Activated CD8-positive, alpha-beta memory T cell treated with anti-CD3 and anti-CD28 coated beads, Interleukin-2, amount 50 U/mL, for 48 hours (primary cell): ENCODE results near the gene DIAPH1.

Source experiments
- DNase-seq: peaks from one replicate; pipeline ENCODE4 v3.0.0-alpha.2; 2020

DIAPH1 gene

DNA sequence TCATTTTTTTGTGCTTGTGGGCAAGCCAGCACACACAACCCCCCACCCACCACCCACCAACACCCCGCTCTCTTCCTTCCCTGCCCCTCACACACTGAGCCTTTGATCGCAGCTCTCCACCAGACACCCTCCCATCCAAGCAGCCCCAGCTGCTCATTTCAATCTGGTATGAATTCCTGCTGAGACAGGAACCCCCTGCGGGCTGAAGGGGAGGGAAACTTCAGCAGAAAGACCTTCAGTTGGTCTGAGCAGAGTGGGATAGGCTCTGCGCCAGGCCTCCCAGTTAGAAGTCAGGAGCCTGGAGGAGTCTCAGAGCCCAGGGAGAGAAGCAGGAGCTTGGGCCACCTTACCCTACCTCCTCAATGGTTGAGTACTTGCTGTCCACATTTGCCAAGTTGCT, 122.8 kb downstream of the DIAPH1 start:
- DNase-seq, result no peak

DNA sequence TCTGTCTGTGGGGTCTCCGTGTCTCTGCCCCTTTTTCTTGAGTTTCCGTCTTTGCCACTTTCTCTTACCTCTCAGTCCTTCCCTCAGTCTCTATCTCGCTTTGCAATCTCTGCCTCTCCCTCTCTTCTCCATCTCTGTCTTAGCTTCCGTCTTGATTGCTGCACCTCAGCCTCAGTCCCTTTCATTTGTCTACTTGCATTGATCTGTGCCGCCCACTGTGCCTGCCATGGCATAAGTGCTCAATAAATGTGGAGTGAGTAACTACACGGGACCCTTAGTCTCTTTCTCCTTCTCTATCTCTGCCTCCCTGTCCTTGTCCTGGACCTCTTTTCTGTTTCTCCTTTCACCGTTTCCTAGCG, 123.4 kb downstream of the DIAPH1 start:
- no peak for DNase-seq

DNA sequence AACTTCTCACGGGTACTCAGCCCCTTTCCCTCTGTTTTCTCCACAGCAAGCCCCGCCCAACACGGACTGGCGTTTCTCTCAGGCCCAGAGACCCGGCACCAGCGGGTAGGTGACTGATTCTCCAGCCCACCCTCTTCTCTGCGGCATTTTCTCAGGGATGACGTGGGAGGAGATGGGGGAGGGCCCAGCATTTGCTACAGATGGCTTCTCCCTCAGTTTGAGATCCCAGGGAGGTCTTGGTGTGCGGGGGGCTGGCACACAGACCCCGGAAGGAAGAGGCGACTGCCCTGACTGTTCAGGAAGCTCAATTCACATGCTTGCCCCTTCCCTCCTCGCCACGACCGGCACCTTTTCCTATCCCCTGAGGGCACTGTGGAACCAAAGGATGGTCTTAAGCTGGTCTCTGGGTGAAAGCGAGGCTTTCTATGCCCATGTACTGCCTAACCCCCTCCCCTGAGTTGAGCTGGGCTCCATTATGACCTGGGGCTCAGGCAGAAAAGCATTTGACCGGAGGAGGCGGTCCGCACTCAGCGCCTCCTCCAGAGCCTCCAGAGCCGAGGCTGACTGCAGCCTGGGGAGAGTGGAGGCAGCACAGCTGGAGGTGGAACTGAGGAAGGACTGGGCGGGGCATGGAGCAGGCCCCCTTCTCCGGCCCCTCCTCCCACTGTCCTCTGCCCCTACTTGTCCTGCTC, 123.9 kb downstream of the DIAPH1 start:
- DNase-seq, result no peak

DNA sequence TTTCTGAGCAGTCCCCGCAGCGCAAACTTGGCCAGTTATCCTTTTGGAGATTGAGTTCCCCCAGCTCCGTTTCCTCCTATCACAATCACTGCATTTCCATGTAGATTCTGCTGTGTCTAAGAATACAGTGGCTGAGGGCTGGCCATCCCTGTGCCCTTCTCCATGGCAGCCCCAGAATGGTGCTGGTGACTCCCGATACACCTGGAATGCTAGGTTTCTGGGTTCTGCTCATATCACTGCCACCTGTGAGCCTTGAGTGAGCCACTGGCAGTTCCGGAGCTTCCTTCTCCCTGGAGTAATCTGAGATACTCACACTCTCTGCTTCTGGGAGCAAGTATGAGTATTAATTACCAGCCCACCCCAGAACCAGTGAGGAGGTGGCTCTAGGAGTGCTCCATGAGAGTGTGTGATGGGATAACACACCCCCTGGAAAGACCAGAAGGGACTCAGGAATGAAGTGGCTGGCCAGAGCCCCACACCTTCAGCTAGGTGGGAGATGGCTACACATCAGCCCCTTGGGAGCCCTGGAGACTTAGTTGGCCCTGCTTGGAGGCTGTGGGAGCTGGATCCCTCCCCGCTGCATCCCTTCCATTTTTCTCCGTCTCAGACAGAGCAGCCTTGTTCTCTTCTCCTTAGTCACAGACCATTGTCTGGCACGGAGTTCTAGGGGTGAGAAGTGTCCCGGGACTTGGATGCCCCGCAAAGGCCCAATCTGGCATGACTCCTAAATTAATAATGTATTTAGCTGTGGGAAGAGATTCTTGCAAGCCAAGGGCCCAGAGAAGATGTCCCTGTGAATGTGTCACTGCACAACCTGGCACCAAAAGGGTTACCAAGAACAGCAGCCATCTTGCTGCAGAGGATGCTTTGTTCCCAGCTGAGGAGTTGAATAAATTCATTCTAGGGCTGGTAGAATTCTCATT, 125.0 kb downstream of the DIAPH1 start:
- DNase-seq, result no peak

DNA sequence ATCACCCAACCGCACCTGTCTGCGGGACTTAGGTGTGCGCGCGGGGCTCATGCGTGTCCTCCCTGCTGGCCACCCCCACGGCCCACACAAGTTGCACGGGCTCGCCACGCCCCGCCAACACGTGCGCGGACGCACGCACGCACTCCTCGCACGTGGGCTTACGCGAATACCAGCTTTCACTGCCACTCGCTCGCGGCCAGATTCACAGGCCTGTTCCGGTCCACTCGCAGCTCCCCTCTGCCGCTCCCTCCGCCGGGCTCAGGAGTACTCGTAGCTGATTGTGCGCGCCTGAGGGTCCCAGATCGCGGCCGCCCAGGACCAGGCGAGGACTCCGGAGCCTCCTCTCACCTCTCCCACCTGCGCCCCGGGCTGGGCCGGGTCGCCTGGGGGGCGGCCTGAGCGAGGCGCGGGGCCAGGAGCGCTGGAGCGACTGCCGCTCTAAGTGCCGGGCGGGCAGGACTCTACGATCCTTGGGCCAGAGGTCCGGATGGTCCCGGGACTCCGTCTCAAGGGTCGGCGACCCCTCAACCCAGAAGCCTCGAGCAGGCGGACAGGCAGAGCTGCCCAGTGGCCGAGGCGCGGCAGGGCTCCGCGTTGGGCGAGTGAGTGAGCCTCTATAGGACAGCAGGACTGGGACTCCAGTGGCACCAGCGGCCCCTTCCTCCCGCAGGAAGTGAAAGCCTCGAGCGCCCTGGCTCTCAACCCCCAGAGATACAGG, 126.5 kb downstream of the DIAPH1 start:
- DNase-seq, result no peak

DNA sequence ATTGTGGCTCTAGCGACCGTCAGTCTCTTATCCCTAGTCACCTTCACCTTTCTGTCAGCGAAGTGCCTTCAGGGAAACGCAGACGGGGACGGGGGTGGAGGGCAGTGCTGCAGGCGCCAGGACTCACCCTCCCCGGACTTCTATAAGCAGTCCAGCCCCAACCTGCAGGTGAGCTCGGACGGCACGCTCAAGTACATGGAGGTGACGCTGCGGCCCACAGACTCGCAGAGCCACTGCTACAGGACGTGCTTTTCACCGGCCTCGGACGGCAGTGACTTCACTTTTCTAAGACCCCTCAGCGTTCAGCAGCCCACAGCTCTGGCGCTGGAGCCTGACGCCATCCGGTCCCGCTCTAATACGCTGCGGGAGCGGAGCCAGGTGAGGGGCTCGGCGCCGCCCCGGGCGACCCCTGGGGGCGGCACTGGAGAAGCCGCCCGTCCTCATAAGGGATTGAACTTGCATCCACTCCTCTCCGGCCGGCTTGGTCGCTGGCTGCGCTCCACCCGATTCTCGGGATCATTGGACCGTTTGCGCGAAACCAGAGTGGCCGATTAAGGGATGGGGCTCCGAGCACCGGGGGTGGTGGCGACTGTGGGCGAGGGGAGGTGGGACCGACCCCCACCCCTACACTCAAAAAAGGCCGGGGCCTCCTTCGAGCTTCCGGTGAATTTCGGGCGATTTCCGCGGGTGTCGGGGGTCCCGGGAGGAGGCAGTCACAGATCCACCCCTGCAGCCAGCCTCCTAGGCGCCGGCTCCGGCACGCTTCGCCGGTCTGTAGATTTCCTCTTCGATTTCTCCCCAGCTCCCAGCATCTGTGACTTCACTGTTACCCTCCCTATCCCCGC, 127.3 kb downstream of the DIAPH1 start:
- DNase-seq, result no peak

DNA sequence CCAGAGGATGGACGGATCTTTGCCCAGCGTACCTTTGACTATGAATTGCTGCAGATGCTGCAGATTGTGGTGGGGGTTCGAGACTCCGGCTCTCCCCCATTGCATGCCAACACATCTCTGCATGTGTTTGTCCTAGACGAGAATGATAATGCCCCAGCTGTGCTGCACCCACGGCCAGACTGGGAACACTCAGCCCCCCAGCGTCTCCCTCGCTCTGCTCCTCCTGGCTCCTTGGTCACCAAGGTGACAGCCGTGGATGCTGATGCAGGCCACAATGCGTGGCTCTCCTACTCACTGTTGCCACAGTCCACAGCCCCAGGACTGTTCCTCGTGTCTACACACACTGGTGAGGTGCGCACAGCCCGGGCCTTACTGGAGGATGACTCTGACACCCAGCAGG, 128.0 kb downstream of the DIAPH1 start:
- DNase-seq, result no peak

DNA sequence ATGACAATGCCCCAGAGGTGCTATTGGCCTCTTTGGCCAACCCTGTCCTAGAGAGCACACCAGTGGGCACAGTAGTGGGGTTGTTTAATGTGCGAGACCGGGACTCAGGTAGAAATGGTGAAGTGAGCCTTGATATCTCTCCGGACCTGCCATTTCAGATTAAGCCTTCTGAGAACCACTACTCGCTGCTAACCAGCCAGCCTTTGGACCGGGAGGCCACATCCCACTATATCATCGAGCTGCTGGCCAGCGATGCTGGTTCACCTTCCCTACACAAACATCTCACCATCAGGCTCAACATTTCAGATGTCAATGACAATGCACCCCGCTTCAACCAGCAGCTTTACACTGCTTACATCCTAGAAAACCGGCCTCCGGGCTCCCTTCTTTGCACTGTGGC, 128.5 kb downstream of the DIAPH1 start:
- no peak for DNase-seq

DNA sequence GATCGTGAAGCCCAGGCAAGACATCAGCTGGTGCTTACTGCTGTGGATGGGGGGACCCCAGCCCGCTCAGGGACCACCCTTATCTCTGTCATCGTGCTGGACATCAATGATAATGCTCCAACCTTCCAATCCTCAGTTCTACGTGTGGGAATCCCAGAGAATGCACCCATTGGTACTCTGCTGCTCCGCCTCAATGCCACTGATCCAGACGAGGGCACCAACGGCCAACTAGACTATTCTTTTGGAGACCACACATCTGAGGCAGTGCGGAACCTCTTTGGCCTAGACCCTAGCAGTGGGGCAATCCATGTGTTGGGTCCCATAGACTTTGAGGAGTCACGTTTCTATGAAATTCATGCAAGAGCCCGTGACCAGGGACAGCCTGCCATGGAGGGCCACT, 129.0 kb downstream of the DIAPH1 start:
- no peak for DNase-seq

DNA sequence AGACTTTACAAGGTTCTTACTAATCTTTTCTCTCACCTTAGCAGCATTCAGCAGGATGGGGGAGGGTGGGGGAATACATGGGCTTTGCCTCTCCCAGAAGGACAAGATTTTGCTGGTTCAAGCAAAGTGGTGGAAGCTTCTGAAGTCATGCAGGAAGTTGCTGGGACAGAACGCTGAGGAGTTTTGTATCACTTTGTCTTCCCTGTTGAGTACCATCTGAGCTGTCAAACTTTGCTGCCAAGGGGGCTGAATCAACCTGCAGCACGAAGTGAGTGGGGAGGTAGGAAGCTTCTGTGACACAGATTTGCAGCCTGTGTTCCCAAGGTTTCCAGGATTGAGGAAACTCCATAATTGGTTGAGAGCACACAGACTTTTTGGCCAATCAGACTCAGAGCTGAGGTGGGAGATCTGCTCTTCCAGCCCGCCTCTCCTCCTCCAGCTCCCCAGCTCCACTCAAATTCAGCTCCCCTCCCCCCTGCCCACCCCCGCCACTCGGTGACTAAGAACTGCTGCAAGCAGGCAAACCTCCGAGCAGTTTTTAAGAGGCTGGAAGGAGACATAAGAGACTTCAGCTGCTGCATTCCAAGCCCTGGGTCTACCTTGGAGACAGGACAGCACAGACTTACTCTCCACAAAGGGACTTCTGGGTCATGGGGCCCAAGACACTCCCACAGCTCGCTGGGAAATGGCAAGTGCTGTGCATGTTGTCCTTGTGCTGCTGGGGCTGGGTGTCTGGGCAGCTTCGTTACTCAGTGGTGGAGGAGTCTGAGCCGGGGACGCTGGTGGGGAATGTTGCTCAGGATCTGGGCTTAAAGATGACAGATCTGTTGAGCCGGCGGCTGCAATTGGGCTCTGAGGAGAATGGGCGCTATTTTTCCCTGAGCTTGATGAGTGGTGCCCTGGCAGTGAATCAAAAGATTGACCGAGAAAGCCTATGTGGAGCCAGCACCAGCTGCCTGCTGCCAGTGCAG, 129.9 kb downstream of the DIAPH1 start, which contains the start of gene PCDHGC5:
PCDHGC5 (plus strand) TSS at position 491 of the 971 bp plus-strand sequence; CDS start at position 651, 160 bp downstream.
- DNase-seq, result no peak

DNA sequence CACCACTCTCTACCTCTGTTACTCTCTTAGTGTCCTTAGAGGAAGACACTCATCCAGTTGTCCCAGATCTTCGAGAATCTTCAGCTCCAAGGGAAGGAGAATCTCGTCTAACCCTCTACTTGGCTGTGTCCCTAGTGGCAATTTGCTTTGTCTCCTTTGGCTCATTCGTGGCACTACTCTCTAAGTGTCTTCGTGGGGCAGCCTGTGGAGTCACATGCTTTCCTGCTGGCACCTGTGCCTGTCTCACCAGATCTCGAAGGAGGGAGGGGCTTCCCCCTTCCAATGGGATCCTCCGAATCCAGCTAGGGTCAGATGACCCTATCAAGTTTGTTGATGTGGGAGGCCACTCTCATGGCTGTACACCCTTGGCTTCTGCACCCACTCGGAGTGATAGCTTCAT, 131.7 kb downstream of the DIAPH1 start:
- DNase-seq, result no peak

DNA sequence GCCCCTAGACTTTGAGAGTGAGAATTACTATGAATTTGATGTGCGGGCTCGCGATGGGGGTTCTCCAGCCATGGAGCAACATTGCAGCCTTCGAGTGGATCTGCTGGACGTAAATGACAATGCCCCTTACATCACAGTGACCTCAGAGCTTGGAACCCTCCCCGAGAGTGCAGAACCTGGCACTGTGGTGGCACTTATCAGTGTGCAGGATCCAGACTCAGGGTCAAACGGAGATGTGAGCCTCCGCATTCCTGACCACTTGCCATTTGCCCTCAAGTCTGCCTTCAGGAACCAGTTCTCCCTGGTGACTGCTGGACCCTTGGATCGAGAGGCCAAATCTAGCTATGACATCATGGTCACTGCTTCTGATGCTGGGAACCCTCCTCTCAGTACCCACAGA, 132.7 kb downstream of the DIAPH1 start:
- no peak for DNase-seq

DNA sequence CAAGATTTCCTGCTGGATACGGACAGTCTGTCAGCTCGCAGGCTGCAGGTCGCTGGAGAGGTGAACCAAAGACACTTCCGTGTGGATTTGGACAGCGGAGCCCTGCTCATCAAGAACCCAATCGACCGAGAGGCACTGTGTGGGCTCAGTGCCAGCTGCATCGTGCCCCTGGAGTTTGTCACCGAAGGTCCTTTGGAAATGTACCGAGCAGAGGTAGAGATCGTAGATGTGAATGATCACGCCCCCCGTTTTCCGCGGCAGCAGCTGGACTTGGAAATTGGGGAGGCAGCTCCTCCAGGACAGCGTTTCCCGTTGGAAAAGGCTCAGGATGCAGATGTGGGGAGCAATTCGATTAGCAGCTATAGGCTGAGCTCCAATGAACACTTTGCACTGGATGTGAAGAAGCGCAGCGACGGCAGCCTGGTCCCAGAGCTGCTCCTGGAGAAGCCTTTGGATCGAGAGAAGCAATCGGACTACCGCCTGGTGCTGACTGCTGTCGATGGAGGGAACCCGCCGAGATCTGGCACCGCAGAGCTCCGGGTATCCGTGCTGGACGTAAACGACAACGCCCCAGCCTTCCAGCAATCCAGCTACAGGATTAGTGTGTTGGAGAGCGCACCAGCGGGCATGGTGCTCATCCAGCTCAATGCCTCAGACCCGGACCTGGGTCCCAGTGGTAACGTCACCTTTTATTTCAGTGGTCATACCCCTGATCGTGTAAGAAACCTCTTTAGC, 133.3 kb downstream of the DIAPH1 start:
- no peak for DNase-seq

DNA sequence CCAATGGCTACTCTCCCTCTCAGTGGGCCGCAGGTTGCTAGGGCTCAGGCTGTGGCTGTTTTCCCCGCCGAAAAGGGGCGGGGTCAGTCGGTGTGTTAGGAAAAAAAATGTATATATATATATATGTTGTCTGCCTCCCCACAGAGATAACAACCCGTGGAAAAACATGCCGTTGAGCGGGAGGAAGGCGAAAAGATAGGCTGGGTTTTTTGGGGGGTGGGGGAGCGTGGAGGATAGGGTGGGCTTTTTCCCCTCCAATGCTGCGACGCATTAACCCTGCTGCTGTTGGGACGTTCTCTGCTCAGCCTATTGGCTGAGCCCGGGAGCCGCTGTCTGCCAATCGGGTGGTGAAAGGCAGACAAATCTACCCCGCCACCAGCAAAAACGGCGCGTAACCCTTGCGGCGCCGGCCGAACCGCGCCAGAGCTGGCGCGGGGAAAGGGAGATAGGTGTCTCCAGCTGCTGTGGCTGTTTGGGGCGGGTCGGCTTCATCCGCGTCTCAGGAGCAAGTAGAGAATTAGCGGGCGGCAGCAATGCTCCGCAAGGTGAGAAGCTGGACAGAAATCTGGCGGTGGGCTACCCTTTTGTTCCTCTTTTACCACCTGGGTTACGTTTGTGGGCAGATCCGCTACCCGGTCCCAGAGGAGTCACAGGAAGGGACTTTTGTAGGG, 134.0 kb downstream of the DIAPH1 start, which contains the start of gene PCDHGC4:
PCDHGC4 (plus strand) TSS at position 390 of the 671 bp plus-strand sequence; CDS start at position 534, 144 bp downstream.
- DNase-seq, result no peak

DNA sequence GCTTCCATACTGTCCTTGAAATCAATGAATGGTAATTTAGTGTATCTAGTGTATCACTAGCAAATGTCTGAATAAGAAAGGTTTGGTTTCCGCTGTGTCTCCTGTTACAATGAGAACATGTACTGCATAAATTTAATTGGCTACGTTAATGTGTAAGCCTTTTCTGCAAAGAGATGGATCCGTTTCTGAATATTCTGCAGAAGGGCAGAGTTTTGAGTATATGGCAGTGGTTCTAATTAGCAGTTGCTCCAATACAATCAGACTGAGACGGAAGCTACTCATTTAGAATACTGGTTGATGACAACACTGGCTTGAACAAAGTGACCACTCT, 134.5 kb downstream of the DIAPH1 start:
- no peak for DNase-seq

DNA sequence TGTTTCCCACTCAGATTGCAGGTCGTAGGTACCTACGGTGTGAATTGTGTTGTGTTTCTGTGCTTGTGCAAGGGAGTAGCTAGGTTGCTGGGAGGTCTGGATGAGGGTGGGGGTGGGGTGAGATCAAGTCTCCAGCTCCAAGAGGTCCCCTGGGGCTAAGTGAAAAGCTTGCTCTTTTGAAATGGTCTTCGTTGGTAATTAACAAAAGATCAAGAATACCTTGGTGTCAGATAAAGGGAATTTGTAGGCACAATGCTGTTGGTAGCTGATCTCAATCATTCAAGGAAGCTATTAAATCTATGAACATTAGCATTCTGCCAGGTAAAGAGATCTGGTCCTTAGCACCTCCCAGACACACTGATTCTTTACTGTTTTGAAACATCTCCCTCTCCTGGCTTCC, 134.9 kb downstream of the DIAPH1 start:
- DNase-seq, result no peak

DNA sequence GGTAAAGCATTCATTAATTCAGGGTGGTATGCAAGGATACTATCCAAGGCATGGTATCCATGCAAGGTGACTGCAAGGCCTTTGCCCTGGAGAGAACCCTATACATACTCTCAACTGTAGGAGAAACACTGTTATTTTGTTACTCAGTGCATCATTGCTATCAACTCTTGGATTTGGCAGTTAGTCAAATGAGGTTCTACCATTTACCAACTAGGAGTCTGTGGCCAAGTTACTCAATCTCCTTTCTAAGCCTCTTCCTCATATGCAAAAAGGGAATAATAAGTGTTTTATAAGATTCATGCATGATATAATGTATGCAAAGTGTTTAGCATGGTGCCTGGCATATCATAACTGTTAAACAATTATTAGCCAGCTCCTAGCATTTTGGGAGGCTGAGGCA, 139.0 kb downstream of the DIAPH1 start:
- DNase-seq, result no peak

DNA sequence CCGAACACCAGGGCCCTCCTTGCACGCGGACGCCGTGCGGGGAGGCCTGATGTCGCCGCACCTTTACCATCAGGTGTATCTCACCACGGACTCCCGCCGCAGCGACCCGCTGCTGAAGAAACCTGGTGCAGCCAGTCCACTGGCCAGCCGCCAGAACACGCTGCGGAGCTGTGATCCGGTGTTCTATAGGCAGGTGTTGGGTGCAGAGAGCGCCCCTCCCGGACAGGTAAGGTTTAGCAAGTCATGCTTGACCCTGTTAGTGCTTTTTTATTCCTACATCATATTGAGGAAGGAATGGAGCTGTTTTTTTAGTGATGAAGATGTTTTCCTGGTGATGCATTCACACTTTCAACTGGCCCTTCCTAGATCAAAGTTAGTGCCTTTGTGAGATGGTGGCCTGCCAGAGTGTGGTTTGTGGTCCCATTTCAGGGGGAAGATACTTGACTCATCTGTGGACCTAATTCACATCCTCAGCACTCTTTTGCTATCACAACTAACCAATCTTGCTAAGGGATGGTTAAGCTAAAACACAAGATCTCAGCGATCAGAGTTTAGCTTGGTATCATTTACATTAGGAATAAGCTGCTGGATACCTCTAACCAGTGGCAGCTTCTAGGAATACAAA, 140.4 kb downstream of the DIAPH1 start:
- no peak for DNase-seq

DNA sequence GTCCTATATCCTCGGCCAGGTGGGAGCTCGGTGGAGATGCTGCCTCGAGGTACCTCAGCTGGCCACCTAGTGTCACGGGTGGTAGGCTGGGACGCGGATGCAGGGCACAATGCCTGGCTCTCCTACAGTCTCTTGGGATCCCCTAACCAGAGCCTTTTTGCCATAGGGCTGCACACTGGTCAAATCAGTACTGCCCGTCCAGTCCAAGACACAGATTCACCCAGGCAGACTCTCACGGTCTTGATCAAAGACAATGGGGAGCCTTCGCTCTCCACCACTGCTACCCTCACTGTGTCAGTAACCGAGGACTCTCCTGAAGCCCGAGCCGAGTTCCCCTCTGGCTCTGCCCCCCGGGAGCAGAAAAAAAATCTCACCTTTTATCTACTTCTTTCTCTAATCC, 141.0 kb downstream of the DIAPH1 start:
- DNase-seq, result no peak
